C1 segment of cervical spinal cord (tissue), 14 donors: ENCODE data around the gene SGCD.
A peak's percentile ranks its signal among the peaks of the same experiment; 100 is the strongest.

Experiments
- DNase-seq, 14 donors: peaks; one replicate each; lab custom pipeline; 2025; lab: John Stamatoyannopoulos, UW

Gene SGCD

DNA sequence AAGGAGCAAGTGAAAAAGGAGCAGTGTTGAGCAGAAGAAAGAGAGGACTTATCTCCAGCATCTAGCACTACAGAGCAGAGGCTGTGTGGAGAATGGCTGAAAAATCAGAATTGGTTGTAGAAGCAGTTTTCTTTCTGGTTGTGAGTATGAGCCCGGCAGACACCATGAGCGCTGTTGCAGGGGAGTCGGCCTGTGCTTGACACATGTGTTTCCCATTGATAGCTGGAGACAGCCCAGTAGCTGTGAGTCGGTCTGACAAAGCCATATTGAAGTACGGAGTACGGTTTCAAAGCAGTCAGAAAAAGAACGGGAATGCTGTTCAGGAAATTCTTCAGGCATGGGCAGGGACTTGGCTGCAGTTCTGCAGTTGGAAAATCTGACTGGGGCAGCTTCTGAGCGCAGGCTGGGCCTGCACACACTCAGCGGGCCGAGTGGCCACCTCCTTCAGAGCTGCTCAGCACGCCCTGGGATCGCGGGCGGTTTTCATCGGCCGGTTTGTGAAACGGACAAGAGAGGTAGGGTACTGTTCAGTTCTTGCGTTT, at the start of gene SGCD:
TSS of gene SGCD (plus strand) at position 447 of the 542 bp plus-strand sequence.
- peak in 13 of 14 donors; percentile 6 to 87 (median 56) for DNase-seq

DNA sequence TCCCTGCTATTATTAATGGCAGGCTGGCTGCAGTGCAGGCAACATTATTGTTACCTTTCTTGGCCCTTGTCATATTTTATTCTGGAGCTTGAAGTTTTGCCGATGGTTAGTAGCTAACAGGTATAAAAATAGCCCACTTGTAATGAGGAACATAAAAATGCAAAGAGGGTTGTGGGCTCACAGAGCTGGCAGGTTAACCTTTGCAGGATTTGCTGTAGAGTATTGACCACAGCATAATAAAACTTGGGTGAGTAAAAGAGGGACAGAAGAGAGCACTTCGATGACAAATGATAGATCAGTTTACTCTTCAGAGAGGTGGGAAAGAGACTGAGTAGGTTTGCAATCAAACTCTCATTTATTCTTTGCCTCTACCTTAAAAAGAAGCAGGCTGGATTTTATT, 49.7 kb upstream of the SGCD start:
- no peak for DNase-seq

DNA sequence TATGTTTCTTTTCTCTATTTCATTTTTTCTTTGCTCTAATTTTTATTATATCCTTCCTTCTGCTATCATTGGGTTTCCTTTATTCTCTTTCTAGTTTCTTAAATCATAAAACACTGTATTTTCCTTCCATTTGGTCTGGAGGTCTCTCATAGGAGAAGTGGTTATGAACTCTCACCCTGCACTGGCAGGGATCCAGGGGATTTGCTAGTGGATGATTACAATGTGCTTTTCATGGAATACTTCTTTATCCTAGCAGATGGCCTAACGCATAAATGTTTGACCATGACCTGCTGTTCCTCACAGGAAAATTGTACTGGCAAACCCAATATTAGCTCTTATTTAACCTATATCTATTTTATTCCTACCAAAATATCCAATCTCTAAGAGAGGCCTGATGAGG, 31.5 kb upstream of the SGCD start:
- DNase-seq: no peak

DNA sequence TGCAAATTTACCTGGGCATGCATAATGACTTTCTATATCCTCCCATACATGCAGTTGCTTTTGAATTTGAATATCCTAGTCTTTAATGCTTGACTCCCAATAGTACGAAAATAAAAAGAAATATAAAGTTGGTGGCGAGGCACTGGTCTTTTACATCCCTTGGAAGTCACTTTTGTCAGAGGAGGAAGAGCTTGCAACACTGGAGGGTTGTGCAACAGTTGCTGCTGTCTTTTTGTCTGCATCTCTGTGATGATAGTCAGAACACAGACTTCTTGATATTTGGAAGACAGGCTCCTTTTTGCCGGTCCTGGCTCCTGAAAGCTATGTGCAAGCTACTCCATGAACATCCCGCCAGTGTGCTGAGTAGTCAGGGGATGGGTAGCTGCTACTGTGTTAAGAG, 16.8 kb upstream of the SGCD start:
- no peak for DNase-seq

DNA sequence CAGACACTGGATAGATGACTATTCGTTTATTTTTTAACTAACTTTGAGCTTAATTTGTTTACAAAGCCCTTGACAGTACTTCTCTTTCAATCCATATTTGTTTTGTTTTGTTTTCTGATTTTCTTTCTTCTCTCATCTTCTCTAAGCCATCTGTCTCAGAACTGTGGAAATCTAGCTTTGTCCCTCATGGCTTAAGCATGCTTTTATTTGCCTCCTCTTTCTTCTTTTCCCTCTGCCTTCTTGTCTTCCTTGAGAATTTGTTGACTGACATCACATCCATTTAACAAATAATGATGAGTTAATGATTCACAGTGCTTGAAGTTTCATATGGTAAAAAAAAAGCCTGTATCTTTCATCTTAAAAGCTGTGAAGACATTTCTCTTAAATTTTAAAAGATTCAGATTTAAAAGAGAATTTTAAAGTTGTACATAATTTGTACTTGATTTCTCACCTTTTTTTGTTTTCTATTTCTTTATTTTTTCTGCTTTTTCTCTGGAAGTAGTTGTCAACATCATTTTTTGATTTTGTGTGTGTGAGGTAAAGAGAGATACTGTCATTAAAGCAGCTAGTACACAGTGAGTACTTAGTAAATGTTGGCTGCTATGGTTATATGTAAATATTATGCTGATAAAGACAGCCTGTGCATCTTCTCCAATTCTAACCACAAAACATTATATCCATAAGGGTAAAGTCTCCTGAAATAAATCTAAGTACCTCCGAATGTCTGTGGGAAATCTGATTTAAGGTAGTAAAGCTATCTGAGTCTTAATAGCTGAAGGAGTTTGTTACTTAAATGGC, 13.9 kb upstream of the SGCD start:
- no peak for DNase-seq

DNA sequence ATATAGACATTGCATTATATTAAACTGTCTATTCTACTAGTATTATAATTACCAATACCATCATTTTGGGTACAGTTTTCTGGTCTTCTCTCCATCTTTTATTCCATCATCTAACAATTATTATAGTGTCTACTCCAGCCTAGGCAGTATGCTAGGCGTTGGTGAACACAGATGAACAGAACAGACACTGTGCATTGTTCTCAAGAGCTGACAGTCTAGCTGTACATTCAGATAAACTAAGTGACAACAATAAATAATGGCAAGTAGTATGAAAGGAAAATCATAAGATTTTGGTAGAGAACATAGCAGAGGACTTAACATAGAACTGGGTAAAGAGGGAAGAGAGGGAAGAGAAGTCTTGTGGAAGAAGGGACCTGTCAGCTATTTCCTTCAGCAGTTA, 12.5 kb upstream of the SGCD start:
- DNase-seq: no peak

DNA sequence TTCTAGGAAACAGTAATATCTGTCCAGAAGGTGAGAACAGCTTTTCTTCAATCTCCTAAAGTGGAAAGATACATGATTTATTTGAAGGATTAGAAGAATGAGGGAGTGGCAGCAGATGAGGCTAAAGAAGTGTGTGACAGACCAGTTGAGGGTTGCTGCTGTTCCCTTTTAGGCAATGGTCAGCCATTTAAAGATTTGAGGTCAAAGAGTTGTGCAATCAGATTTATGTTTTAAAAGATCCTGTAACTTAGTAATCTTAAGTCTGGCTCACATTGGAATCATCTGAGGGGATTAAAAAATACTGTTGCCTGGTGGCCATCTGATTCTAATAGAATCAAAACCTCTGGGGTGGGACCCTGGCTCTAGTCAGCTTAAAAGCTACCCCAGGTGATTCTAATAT, 4.3 kb upstream of the SGCD start:
- no peak for DNase-seq

DNA sequence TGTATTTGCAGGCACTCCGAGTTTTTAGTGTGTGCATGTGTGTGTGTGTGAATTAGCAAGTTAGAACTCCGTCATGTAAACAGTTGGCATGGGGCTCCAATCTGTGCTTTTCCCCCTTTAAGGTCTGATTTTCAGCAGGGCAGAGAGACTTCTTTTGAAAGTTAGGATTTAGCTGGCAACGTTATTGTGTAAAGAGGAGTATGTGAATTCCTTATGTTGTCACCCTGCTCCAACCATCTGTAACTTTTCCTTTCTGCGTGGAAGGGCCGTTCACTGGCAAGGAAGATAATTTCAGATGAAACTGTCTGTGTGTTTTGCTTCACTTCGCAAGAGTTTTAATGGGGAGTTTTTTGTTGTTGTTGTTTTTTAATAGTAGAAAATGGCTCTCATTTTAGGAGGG, 332 bp downstream of the SGCD start:
- DNase-seq: no peak

DNA sequence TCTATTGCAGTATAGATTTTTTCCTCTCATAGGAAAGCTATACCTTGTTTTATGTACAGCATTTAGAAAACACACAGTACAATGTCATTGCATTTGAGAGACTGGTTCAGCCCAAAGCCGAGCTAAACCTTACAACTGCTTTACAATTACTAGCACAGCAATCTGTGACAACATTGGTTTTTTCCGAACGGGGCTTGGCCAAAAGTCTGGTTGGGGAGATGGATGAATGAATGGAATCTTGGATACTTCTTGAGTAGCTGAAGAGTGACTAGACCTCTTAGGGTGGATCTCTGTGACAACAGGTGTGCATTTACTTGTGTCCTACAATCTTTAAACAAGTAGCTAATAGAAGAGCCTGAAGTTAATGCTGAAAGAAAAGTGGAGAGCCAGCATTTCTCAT, 1.2 kb downstream of the SGCD start:
- DNase-seq: no peak

DNA sequence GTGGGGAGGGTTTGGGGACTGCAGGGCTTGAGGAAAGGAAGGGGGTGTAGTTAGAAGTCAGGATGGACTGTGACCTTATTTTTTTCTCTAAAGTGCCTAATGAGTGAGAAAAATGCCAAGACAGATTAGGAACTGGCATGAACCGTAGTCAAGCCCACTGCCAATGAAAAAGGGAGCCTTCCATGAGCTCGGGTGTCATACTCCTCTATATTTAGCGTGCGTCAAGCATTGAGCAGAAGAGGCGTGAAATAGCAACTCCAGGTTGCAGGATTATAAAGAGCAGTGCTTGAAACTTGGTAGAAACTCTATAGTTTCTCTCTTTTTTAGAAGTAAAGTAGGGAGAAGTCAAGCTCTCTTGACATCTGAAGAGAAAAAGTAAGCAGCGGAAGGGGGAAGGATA, 1.8 kb downstream of the SGCD start:
- DNase-seq: peak in 1 of 14 donors; percentile 4

DNA sequence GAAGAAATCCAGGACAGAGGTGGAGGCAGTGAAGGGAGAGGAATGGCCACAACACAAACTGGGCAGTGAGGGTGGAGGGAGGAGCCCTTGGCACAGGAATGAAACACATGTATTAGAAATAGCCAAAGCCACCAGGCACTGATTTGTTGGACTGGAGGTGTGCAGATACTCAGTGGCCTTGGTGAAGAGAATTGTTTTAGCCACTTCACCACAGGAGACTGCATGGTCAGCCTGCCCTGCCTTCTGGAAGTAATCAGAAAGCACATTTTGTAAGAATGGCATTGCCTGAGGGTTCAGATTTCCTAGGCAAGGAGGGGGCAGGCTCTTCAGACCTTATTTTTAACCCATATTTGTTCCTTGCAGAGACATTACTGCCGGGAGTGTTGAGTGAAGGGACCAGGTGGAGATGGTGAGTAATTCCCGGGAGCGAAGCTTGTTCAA, 2.2 kb downstream of the SGCD start:
- DNase-seq: peak in 1 of 14 donors; percentile 5

DNA sequence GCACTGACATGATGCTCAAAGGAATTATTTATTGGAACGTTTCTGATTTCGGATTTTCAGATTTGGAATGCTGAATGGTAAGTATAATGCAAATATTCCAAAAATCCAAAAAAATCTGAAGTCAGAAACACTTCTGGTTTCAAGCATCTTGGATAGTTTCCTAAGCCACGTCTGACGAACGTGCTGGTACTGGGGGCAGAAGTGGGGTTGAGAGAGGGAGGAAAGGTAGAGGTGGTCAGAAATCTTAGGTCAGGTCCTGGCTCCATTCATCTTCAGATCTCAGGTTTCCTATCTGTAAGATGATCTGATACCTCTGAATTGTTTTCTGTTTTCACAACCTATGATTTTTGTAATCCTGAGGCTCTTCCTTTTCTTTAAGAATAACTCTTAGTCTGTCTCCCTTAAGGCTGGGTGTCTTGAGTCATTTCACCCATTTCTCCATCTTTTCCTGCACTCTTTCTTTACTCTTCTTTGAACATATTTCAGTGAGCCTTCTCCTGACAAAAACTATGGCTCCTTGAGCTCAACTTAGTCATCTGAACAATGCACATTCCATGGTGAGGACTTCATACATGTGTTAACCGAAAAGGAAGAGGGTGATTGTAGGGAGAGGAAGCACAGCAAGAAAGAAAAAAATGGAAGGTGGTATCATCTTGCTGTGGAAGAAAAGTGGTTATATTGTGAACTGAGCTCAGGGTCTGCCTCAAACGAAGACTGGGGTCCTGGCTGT, 3.3 kb downstream of the SGCD start:
- no peak for DNase-seq

DNA sequence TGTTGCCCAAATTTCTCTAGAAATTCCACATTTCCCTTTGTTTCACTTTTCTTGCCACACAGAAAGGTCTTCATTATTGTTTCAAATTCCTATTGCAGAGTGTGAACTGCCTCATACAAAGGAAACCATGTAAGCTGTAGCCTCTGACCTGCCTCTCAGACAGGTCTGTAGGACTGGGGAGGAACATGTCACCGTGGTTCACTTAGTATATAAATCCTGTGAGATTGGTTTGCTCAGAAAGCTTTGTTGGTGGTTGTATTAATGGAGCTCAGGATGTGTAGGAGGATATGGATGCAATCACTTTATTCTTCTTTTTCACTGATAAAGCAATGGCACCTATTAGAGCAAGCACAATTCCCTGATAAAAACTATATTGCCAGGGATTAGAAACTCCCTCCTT, 4.2 kb downstream of the SGCD start:
- DNase-seq: no peak

DNA sequence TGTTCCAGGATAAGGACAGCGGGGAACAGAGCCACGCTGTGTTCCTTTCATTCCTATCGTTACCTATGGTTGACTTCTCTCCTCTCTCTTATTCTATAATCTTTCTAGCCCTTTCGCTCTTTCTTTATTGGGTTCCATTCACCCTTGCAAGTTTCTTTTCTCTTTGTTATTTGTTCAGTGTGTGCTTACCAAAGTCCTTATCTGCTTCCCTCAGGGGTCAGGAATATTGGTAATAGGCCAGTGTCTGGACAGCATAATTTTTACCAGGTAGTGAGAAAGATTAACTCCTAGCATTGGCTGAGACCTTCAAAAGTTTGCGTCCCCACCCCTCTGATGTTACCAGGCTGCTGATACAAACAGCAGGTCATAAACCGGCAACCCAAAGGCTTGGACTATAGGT, 4.9 kb downstream of the SGCD start:
- DNase-seq: no peak

DNA sequence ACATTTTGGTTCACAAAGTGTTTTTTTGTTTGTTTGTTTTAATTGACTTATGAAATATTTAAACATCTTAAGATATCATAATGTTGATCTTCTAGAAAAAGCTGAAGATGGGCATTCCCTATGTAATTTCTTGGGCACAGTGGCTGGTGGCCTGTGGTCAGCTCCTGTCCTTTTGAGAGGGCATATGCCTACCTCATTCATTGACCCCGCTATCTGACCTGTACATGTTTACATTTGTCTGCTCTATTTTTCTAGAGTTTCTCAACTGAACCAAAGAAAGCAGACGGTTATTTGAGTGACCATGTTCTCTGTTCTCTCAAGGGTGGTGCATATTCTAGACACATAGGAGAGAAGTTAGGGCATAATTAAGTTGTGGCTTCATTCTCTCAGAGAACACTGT, 5.3 kb downstream of the SGCD start:
- no peak for DNase-seq

DNA sequence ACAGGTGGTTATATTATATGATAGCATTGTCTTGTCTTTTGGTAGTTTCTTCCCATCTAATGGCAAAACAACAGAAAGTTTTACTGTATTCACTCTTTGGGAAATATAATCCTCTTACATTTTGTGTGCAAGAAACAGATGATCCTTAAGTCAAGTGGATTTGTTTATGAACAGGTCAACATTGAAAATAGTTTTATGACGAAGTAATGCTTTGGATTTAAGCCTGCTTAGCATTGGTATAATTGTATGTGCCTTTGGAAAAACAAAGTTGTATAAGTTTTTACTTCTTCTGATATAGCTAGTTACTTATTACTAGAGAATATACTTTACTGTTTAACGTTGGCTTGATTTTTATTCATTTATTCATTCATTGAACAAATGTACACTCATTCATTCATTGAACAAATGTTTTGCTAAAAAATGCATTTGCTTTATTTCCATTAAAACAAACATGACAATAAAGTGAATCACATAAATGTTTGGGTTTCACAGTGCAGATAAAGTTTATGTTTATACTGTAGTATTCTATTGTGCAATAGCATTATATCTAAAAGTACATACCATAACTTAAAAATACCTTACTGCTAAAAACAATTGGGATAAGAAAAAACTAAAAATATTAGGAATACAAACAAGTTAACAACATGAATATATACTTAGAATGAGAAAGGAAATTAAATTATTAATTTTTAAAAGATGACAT, 12.3 kb downstream of the SGCD start:
- DNase-seq: no peak

DNA sequence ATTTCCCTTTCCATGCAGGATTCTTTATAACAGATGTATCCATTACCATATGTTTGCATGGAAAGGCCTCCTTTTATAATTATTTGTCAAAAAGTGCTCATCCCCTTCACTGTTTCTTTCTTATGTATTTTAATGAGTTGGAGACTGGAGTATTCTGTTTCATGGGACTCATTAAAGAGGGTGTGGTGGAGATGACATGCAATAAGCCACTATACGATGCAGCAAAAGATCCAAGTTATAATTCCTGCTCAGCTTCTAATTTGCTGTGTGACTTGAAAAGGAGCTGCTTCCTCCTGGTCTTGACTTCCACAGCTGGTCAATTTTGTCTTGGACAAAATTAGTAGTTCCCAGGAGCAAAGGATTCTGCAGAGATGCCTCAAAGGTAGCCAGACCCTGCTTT, 13.9 kb downstream of the SGCD start:
- DNase-seq: no peak

DNA sequence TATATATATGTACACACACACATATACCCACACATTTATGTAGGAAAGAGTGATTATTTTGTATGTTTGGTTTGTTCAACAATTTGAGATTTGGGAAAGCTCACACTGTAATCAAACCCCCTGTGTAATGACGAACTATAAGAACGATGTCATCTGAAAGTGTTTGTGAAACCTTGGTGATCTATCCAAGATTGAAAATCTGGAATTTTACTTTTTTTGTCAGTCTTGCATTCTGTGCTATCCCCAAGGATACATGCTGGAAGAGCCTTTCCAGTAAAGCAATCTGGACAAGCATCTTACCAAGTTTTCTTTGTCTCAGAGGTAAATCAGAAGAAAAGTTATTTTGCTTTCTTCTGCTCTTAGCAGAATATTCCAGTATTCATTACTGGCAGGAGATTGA, 23.3 kb downstream of the SGCD start:
- no peak for DNase-seq

DNA sequence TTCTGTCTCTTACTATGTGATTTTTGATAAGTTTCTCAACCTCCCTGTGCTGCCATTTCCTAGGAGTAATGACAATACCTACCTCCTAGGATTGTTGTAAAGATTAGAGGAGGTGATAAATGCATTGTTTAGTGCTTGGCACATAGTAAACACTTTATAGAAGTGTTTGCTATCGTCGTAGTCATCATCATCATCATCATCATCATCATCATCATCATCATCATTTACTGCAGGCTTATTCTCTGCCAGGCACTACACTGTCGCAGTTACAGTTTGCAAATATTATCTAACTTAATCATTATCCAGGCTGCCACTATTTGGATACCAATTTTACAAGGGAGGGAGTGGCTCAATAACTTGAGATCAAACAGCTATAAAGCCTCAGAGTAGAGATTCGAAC, 24.5 kb downstream of the SGCD start:
- no peak for DNase-seq

DNA sequence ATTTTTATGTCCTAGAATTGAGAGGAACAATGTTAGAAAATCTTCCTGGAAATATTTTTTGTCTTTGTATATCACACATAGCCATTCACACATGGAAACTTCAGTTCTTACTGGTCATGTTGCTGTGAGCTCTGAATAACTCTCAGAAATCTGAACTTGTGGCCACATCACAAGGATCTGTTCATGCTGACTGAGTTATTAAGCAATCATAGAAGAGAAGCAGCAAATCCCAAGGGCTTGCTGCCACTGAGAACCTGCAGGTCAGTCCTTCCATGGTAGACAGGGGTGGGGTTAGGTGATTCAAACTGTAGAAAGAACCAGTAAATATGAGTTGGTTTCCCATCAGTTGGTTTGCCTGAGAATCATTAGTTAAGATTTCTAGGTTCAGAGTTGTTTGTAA, 27.6 kb downstream of the SGCD start:
- DNase-seq: no peak

DNA sequence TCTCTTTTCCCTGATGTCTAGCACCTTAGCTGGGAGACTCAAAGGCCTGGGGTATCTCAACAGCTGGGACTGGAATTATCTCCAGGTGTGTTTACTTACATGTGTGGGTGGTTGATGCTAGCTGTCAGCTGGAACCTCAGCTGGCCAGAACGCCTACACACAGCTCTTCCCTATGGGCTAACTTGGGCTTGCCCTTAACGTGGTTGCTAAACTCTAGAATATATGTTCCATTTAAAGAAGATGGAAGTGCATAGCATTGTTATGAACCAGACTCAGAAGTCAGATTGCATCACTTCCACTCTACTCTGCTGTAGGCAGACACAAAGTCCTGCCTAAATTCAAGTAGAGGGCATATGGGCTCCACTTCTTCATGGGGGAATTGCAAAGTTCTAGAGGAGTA, 29.3 kb downstream of the SGCD start:
- DNase-seq: no peak

DNA sequence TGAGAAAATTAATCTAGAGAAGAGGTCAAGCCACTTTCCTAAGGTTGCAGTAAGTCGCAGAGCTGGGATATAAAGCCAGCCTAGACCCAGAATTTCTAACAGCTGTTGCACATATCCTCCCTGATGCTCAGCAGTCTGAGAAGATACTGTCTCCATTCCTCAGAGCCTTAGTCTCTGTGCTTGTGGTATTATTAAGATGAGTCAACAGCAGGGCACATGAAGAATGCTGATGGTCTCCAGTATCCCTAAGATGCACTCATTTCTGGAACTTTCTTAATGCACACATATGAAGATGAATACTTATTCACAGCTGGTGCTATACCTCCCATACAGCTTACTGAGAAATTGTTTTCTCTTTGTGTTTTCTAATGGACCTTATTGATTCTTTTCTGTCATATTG, 32.5 kb downstream of the SGCD start:
- DNase-seq: no peak
